ENCODE data around the gene PRM1. TPM values are rescaled to one million over a fixed set of nuclear protein-coding genes. Genes with fewer than 3 reads are reported as not detected.

The PRM1 gene
- total and polyA plus RNA-seq, 2 of the 8 experiments (the other 6 are each of a cell fraction or from before 2014, with no cell fraction given) = 0.54 to 0.82 TPM

- Histone ChIP-seq H2AFZ (ENCODE audit: low read length) (no peak overlapping the region), H3K4me3 (ENCODE audit: extremely low read depth in 1 of 4, insufficient read depth in 2 of 4, low read depth in 3 of 4, low read length in 4 of 4) (no peak overlapping the region), H2BK5ac (ENCODE audit: low read depth, low read length) (peak overlapping the region; percentile 79), H3K4me1 (replicated peaks in 1 of 4; ENCODE audit: control insufficient read depth in 3 of 4, insufficient read depth in 4 of 4, low read length in 3 of 4) (peaks cover 0 to 17% (median 6%) of the 10 kb centered on the region in 4 experiments; a peak in 5 of 7 replicates), H3K36me3 (ENCODE audit: control insufficient read depth in 2 of 4, insufficient read depth in 4 of 4, low read length in 3 of 4) (peaks cover 0 to 3% (median 1%) of the 10 kb centered on the region in 4 experiments; a peak in 3 of 8 replicates), H3K27me3 (replicated peaks in 1 of 4; ENCODE audit: control insufficient read depth in 3 of 4, extremely low read depth in 1 of 4, insufficient read depth in 3 of 4, low read length in 3 of 4) (no peaks in the 10 kb centered on the region; a peak in 2 of 7 replicates), H3K23me2 (ENCODE audit: low read depth, low read length) (peaks cover 13% of the 10 kb centered on the region), H3K23ac (ENCODE audit: insufficient read length) (no peak overlapping the region), H3K9me3 (ENCODE audit: insufficient read depth in 2 of 2, low read depth in 1 of 2, low read length in 1 of 2) (no peaks in the 10 kb centered on the region), H4K20me1 (replicated peaks in 1 of 2; ENCODE audit: control insufficient read depth in 1 of 2, insufficient read depth in 2 of 2, low read length in 2 of 2) (peaks cover 4 to 12% of the 10 kb centered on the region in 2 experiments), H2BK15ac (ENCODE audit: low read length) (0 out of 2 replicates have a peak overlapping the region, but pooled peaks have one; percentile 25), H3K56ac (replicated peaks; ENCODE audit: insufficient read length, low read depth, low read length) (no peak overlapping the region), H4K8ac (ENCODE audit: extremely low read depth, insufficient read depth, low read length) (no peak overlapping the region), H4K5ac (ENCODE audit: insufficient read length, low read depth, low read length) (no peak overlapping the region), H3K18ac (ENCODE audit: extremely low read depth, low read length) (peak overlapping the region; percentile 29; the same call in 1 of the 2 replicates), H4K91ac (replicated peaks; ENCODE audit: insufficient read length, low read length) (no peak overlapping the region), H3K79me2 (ENCODE audit: control insufficient read depth in 1 of 2, insufficient read depth in 2 of 2, low read length in 2 of 2) (peaks cover 0 to 17% of the 10 kb centered on the region in 2 experiments; a peak in 2 of 4 replicates), H2BK12ac (ENCODE audit: low read depth, low read length) (peak overlapping the region; percentile 77; the same call in 1 of the 2 replicates), H2BK120ac (replicated peaks; ENCODE audit: low read depth, low read length) (no peak overlapping the region), H2BK20ac (ENCODE audit: low read length) (peak overlapping the region; percentile 23; the same call in 1 of the 2 replicates), H3K79me1 (ENCODE audit: low read depth, low read length) (no peaks in the 10 kb centered on the region), H2AK5ac (ENCODE audit: low read depth, low read length) (peak overlapping the region; percentile 56; the same call in 1 of the 2 replicates), H3K4me2 (ENCODE audit: insufficient read depth in 1 of 2, low read depth in 2 of 2, low read length in 2 of 2) (no peak overlapping the region), H3K9ac (replicated peaks in 1 of 4; ENCODE audit: extremely low read depth in 1 of 4, low read depth in 3 of 4, low read length in 3 of 4) (no peak overlapping the region), H3K14ac (ENCODE audit: insufficient read length) (no peak overlapping the region), H3K4ac (replicated peaks; ENCODE audit: insufficient read length, low read depth, low read length) (no peak overlapping the region), H3K27ac (ENCODE audit: low read depth, low read length) (no peak overlapping the region)
- FAIRE-seq (no peak), DNase-seq (ENCODE audit: low read depth in 1 of 2, low spot score in 2 of 2) (no peak)
- WGBS, 2 experiments (ENCODE audit: extremely low coverage in 1 of 2, insufficient coverage in 1 of 2, insufficient read length in 1 of 2, insufficient replicate concordance in 2 of 2, low coverage in 1 of 2, low lambda C conversion rate in 2 of 2, missing lambda C conversion rate in 1 of 2) = 87% methylated on average over 15 of the region's 15 CpGs; no CpG with 5 or more reads in 1 of the 2 experiments
- POLR2A ChIA-PET (ENCODE audit: partially characterized antibody) = interaction anchor here (1.4 to 4.1 kb wide), 4 partner anchors 14 to 100 kb away, joined by 3 to 27 read pairs (median 8); partner anchors contain the start of gene PRM3
- CTCF ChIA-PET (ENCODE audit: partially characterized antibody) = interaction anchor here (0.7 to 6.8 kb wide), 17 partner anchors 11 to 1612 kb away, joined by 3 to 79 read pairs (median 4); partner anchors contain the start of genes PRM3 and TNP2
Measured at GRCh38 chr16:11258553-11259492, 22.3 kb downstream of the PRM1 start.

All from H1 (cell line).